GM21786 (cell line): Measurements from ENCODE around the gene HOXB9.

ENCODE experiments used
- ATAC-seq: cut with Tn5 transposase; IDR thresholded peaks from one replicate; pipeline ENCODE4 v1.9.1; 2021; ENCODE audit not compliant: unreplicated experiment

HOXB9 gene

GRCh38 chr17:48587276-48588073 is 38.7 kb downstream of the HOXB9 start:
- no peak for ATAC-seq

- no peak for ATAC-seq
Measured at GRCh38 chr17:48586355-48587258, 39.6 kb downstream of the HOXB9 start.

- no peak for ATAC-seq
Measured at GRCh38 chr17:48584223-48584741, 41.9 kb downstream of the HOXB9 start.

- ATAC-seq: no peak
Measured at GRCh38 chr17:48583708-48584222, 42.4 kb downstream of the HOXB9 start.

GRCh38 chr17:48582750-48583069 is 43.4 kb downstream of the HOXB9 start:
- ATAC-seq: no peak

GRCh38 chr17:48579760-48580554 is 46.2 kb downstream of the HOXB9 start:
- no peak for ATAC-seq

- ATAC-seq: no peak
Measured at GRCh38 chr17:48579471-48579759, 46.7 kb downstream of the HOXB9 start.

GRCh38 chr17:48578616-48579470 is 47.3 kb downstream of the HOXB9 start:
- peak; percentile 30 for ATAC-seq

GRCh38 chr17:48577946-48578615 is 48.1 kb downstream of the HOXB9 start, which contains the start of gene HOXB4:
Gene HOXB4 (minus strand): TSS chr17:48578350. CDS start chr17:48578319, 31 bp downstream.
- peak; percentile 36 for ATAC-seq

- no peak for ATAC-seq
Measured at GRCh38 chr17:48577330-48577945, 48.7 kb downstream of the HOXB9 start.

GRCh38 chr17:48576479-48577309 is 49.5 kb downstream of the HOXB9 start:
- ATAC-seq: no peak

- no peak for ATAC-seq
Measured at GRCh38 chr17:48575673-48576478, 50.3 kb downstream of the HOXB9 start.

GRCh38 chr17:48575066-48575582 is 51.0 kb downstream of the HOXB9 start:
- no peak for ATAC-seq

- ATAC-seq: no peak
Measured at GRCh38 chr17:48574505-48575065, 51.6 kb downstream of the HOXB9 start.

- ATAC-seq: no peak
Measured at GRCh38 chr17:48571826-48572417, 54.2 kb downstream of the HOXB9 start.
